Muscle of arm (tissue), 14 donors: ENCODE measurements around the gene TAF1C. TPM values are rescaled to one million over a fixed set of nuclear protein-coding genes. Genes with fewer than 3 reads are reported as not detected.
"Not testable (repeated sequence)": the region's sequence is repeated elsewhere in the genome, so short reads cannot be mapped to it uniquely, and the experiment has no call there.

Experiments used
- DNase-seq: peaks from one replicate; pipeline ENCODE4 v3.0.0-alpha.2; 2013
- long read RNA-seq, 11 donors: transcript quantifications; one replicate each; lab custom pipeline, GENCODE V29; 2026
- polyA plus RNA-seq, 12 donors: library from polyadenylated mRNA; unstranded; fragments of 120-200 nt; gene quantifications; one replicate each; pipeline ENCODE4 v1.2.1, GENCODE V29; 2013; ENCODE audit not compliant: insufficient read length in 12 of 12

The TAF1C gene
- polyA plus RNA-seq, result 10 to 100 TPM in 11 of 12 donors, not detected in 1; 18.2 to 43.1 (median 25.1) TPM
- long read RNA-seq, donor 1, partial matches to known transcripts, result 0 of 1 reads
- long read RNA-seq, donor 1, other reads (novel, unspliced or antisense), result 0 of 1 reads
- long read RNA-seq, donor 2, partial matches to known transcripts, result 0 of 1 reads
- long read RNA-seq, donor 2, other reads (novel, unspliced or antisense), result 0 of 1 reads
- long read RNA-seq, donor 3, result 0 reads
- long read RNA-seq, donor 4, partial matches to known transcripts, result 0 of 1 reads
- long read RNA-seq, donor 4, other reads (novel, unspliced or antisense), result 0 of 1 reads
- long read RNA-seq, donor 5, full-length matches to known transcripts, result 1 of 1 reads
- long read RNA-seq, donor 5, partial matches to known transcripts, result 0 of 1 reads
- long read RNA-seq, donor 5, other reads (novel, unspliced or antisense), result 0 of 1 reads
- long read RNA-seq, donor 6, result 0 reads
- long read RNA-seq, donor 7, partial matches to known transcripts, result 0 of 1 reads
- long read RNA-seq, donor 7, other reads (novel, unspliced or antisense), result 0 of 1 reads
- long read RNA-seq, donor 8, result 0 reads
- long read RNA-seq, donor 9, result 0 reads
- long read RNA-seq, donor 10, result 0 reads
- long read RNA-seq, donor 11, partial matches to known transcripts, result 0 of 1 reads
- long read RNA-seq, donor 11, other reads (novel, unspliced or antisense), result 0 of 1 reads

DNA sequence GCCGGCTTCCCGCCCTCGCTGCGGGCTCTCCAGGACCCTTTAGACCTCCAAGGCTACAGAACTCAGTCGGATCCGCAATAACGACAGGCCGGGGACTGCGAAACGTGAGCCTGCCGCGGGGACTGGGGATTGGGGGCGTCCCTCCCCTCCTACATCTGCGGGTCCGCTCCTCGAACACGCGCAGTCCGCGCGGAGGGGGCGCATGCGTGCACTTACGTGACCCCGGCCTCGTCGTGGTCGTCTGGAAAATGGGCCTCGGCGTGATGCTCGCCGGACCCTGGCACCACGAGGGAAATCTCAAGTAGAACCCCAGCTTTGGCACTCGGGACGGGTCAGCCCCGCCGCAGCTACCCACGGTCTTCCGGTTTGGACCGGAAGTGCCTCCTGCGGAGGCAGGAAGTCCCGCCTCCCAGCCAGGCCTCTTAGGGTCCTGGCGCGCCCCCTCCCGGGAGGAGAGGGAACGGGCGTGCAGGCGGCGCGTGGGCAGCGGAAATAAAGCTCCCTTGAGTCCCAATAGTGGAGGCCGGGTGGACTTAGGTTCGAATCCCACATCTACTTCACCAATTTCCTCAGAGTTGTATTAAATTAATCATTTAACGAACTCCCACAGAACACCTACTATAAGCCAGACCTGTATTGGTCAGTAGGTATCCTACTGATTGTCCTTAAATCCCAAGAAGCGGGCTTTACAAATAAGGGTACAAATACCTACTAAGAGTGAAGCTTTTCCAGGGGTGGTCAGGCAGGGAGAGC, at the start of gene TAF1C:
TAF1C (minus strand) TSS at position 373 of the 753 bp plus-strand sequence. CDS start 2,069 bp downstream, outside the sequence.
- peak; percentile 96 for DNase-seq

DNA sequence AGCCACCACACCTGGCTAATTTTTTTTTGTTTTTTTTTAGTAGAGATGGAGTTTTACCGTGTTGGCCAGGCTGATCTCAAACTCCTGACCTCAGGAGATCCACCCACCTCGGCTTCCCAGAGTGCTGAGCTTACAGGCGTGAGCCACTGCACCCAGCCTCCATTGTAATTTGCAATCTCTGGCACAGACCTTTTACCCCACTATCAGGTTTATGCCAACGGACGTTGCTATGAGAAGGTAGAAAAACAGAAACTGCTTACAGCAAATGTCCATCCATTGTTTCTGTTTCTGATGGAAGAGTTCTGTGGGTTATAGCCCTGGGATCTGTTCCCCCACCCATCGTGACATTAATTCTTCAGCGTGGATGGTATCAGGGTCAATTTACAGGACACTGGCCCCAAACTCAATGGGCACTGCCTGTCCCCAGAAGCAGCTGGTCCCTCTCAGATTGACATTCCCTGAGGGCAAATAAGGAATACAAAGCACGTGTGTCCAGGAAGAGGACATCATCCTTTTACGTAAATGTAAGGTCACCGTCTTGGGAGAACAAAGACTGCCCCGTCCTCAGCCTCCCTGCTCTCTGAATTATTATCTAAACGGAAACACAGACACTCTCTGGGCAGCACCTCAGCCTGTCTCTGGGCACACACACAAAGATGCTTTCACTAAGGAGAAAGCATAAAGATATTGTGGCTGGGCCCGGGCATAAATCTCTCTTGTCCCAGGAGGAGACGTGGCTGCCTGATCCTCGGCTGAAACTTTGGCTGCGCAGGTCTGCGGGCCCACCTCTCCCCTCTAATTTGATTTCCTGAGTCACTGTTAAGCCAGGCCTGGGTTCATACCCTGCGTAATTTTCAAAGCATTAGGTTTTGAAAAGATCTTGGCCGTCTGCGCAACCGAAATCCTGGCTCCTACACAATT, 47.7 kb upstream of the TAF1C start:
- DNase-seq, result peak; percentile 25

GRCh38 chr16:84233748-84234147, 46.9 kb upstream of the TAF1C start:
- no peak for DNase-seq

- DNase-seq, result no peak
Observed at GRCh38 chr16:84232969-84233368, 46.1 kb upstream of the TAF1C start.

- no peak for DNase-seq
Observed at GRCh38 chr16:84232060-84232459, 45.2 kb upstream of the TAF1C start.

- peak; percentile 40 for DNase-seq
Observed at GRCh38 chr16:84229471-84229870, 42.6 kb upstream of the TAF1C start.

DNA sequence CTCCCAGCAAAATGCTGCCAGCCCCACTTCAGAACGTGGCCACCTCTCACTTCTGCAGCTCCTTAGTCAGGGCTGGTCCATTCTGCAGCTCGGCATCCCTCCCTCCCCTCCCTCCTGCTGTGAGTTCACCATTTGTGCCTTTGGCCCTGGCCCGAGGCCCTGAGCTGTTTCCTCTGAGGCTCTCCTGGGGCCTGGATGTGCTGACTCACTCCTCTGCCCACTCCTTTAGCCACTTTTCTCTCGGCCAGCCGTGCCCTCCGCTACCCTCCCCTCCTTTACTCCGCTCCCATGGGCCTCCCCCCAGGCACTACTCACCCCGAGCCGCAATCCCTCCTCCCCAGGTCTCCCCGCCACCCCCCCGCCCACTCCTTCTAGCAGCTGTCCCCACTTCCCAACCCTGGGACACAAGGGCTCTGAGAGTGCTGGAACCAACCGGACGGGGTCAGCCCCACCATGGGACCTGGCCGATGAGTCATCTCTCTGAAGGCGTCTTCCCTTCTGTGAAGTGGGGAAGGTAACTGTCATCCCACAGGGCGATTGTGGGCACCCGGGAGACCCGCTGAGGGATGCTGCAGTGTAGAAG, 41.5 kb upstream of the TAF1C start:
- DNase-seq, result peak; percentile 71

- no peak for DNase-seq
Observed at GRCh38 chr16:84227548-84227947, 40.7 kb upstream of the TAF1C start.

- no peak for DNase-seq
Observed at GRCh38 chr16:84226026-84226425, 39.2 kb upstream of the TAF1C start.

DNA sequence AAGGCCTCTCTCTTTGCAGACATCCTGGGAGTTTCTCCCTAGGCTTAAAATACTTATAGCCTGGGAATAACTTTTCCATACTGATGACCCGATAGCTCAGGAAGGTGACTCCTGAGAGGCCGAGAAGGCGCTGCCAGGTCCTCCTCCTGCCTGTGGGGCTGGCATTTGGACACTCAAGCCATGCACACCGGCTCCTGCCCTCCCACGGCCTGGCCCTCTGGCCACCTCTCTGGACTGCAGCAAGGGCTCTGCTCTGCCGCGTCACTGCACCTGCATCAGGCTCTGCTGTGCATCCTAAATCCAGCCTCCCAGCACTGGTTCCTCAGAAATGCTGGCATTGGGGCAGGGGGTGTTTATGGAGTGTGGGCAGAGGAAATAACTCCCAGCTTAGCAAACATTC, 38.7 kb upstream of the TAF1C start:
- DNase-seq, result no peak

DNA sequence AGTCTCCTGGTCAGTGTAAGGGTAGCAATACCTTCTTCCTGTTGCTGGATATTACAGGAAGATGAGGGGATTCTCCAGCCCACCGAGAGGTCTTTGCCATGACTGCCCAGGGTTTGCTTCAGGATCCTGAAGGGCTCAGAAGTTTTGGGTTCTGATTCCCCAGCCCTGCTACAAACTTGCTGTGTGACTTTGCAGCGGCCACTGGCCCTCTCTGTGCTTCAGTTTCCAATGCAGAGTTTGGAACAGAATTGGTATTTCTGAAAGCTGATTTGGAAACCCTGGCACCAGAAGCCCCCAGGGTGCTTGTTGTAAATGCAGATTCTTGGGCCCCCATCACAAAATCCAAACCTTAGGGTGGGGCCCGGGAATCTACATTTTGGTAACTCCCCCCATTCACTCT, 38.3 kb upstream of the TAF1C start:
- no peak for DNase-seq

DNA sequence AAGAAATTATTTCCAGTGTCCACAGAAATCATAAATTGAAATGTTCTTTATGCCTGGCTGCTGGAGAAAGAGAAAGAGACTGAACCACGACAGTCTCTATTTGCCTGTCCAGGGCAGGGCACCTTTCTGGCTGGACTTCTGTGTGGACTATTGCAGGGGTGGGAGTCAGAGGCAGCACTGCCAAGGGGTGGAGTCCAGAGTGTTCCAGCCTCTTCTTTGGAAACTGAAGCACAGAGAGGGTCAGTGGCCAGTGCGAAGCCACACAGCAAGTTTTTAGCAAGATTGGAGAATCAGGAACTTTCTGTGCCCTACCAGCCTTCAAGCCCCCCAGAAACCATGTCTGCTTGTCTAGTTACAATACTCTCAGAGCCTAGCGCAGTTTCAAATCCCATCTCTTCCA, 37.7 kb upstream of the TAF1C start:
- no peak for DNase-seq

GRCh38 chr16:84223456-84223855, 36.6 kb upstream of the TAF1C start:
- no peak for DNase-seq

- no peak for DNase-seq
Observed at GRCh38 chr16:84220851-84221250, 34.0 kb upstream of the TAF1C start.

- no peak for DNase-seq
Observed at GRCh38 chr16:84218956-84219355, 32.1 kb upstream of the TAF1C start.

DNA sequence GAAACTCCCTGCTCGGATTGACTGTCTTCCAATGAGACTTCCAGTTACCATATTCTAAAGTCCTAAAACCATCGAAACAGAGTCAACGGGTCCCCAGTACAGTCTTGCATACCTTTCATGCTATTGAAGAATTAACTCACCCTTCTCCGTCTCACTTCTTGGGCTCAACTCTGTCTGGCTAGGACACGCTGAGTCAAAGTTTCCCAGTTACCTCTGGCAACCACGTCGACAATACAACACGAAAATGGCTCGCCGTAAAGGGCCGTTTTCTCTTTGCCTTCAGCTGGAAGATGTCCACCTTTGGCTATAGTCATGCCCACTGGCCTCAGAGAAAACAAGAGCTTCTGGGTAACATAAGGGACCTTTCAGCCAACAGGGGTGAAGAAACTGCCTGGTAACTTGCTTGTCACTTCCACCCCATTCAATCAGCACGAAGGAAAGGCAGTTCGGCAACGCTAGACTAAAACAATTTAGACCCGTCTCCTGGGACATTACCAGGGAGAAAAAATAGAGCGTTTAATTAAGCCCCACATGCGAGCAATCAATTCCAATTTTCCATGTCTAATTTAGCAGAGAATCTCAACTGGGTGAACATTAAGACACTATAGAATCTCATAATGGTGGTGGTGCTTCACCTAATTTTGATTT, 31.4 kb upstream of the TAF1C start:
- DNase-seq, result no peak

DNA sequence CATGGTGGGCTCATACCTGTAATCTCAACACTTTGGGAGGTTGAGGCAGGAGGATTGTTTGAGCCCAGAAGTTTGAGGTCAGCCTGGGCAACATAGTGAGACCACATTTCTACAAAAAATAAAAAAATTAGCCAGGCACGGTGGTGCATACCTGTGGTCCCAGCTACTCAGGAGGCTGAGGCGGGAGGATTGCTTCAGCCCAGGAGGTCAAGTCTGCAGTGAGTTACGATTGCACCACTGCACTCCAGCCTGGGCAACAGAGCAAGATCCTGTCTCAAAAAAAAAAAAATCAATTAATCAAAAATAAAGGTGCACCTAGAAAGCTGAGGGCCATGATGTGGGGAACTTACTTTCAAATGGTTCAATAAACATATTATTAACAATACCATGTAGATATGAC, 29.3 kb upstream of the TAF1C start:
- DNase-seq, result not testable (repeated sequence)

DNA sequence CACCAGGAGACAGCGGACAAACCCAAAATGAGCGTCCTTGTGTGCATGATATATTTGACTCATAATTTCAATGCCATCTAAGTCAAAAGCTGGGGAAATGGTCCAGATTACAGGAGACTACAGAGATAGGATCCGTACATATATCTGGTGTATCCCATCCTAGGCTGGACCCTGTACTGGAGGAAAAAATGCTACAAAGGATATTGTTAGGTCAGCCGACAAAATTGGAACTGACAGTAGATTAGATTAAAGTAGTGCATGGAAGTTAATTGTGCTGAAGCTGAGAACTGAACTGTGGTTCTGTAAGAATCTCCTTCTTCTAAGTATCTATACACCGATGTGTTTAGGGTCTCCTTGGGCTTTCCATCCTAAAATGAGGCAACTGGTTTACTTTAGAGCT, 28.7 kb upstream of the TAF1C start:
- no peak for DNase-seq

- no peak for DNase-seq
Observed at GRCh38 chr16:84214451-84215066, 27.7 kb upstream of the TAF1C start.

DNA sequence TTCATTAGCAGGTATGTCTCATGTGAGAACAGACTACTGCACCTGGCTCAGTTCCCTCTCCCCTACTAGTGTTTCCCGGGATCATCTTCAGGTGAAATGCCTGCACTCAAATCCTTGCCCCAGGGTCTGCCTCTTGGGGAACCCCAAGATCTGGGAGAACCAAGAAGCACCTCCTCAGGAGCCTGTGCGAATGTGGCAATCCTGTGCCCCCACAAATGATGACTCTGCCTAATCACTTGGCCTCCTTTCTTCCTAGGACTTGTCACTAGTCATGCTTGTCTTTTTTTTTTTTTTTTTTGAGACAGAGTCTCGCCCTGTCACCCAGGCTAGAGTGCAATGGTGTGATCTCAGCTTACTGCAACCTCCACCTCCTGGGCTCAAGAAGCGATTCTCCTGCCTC, 25.8 kb upstream of the TAF1C start:
- DNase-seq, result no peak
